ENCODE results near the gene PDCD4. TPM values are rescaled to one million over a fixed set of nuclear protein-coding genes. Genes with fewer than 3 reads are reported as not detected.

PDCD4 gene
- total RNA-seq, 1 experiment from 2014 or later, result 32.7 TPM

DNA sequence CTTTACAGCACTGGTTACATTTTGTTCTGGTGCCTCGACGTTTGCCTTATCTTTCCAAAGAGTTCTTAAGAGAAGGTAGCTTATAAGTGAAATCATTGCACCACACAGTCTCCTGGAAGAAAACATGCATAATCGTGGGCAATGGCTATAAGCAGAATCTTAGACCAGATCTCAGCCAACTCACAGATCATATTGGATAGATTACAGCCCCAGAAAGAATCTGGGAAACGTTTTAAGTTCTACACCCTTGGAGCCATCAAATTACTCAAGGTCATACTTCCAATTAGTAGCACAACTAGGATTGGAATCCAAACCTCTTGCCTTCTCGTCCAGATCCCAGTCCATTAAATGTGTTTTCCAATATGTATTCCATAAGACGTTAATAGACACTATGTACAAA, 8.8 kb upstream of the PDCD4 start:
- H3K4me1 Mint-ChIP-seq, result peaks cover 13% of the 10 kb centered on the region
- no peak for TF ChIP-seq HMGA2 (CRISPR knock-in tag; IDR thresholded peaks at IDR 0.05)
- no peak for TF ChIP-seq ZNF671 (CRISPR knock-in tag; IDR thresholded peaks at IDR 0.05)
- TF ChIP-seq, protein P1, sequence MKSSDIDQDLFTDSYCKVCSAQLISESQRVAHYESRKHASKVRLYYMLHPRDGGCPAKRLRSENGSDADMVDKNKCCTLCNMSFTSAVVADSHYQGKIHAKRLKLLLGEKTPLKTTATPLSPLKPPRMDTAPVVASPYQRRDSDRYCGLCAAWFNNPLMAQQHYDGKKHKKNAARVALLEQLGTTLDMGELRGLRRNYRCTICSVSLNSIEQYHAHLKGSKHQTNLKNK (CRISPR knock-in tag; IDR thresholded peaks at IDR 0.05), result no peak
- TF ChIP-seq SMAD4 (CRISPR knock-in tag; IDR thresholded peaks at IDR 0.05), result no peak
- no peak for TF ChIP-seq SOX15 (CRISPR knock-in tag; IDR thresholded peaks at IDR 0.05)
- TF ChIP-seq, protein P2, sequence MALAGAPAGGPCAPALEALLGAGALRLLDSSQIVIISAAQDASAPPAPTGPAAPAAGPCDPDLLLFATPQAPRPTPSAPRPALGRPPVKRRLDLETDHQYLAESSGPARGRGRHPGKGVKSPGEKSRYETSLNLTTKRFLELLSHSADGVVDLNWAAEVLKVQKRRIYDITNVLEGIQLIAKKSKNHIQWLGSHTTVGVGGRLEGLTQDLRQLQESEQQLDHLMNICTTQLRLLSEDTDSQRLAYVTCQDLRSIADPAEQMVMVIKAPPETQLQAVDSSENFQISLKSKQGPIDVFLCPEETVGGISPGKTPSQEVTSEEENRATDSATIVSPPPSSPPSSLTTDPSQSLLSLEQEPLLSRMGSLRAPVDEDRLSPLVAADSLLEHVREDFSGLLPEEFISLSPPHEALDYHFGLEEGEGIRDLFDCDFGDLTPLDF (CRISPR knock-in tag; IDR thresholded peaks at IDR 0.05), result no peak
- no peak for TF ChIP-seq OVOL2 (CRISPR knock-in tag; IDR thresholded peaks at IDR 0.05; ENCODE audit: borderline replicate concordance)
- no peak for TF ChIP-seq CREM (CRISPR knock-in tag; IDR thresholded peaks at IDR 0.05)
- TF ChIP-seq, protein P3, sequence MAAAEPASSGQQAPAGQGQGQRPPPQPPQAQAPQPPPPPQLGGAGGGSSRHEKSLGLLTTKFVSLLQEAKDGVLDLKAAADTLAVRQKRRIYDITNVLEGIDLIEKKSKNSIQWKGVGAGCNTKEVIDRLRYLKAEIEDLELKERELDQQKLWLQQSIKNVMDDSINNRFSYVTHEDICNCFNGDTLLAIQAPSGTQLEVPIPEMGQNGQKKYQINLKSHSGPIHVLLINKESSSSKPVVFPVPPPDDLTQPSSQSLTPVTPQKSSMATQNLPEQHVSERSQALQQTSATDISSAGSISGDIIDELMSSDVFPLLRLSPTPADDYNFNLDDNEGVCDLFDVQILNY (CRISPR knock-in tag; IDR thresholded peaks at IDR 0.05), result no peak
- TF ChIP-seq, protein P4, sequence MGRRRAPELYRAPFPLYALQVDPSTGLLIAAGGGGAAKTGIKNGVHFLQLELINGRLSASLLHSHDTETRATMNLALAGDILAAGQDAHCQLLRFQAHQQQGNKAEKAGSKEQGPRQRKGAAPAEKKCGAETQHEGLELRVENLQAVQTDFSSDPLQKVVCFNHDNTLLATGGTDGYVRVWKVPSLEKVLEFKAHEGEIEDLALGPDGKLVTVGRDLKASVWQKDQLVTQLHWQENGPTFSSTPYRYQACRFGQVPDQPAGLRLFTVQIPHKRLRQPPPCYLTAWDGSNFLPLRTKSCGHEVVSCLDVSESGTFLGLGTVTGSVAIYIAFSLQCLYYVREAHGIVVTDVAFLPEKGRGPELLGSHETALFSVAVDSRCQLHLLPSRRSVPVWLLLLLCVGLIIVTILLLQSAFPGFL (CRISPR knock-in tag; IDR thresholded peaks at IDR 0.05; ENCODE audit: borderline replicate concordance), result no peak
- no peak for TF ChIP-seq SMAD3 (CRISPR knock-in tag; IDR thresholded peaks at IDR 0.05; ENCODE audit: borderline replicate concordance)
- no peak overlapping the region for H3K4me3 Mint-ChIP-seq
- H3K36me3 Mint-ChIP-seq, result no peaks in the 10 kb centered on the region
- ATAC-seq, result no peak
- H3K9me3 Mint-ChIP-seq, result no peaks in the 10 kb centered on the region
- ChIA-PET POLR2A (no interaction called here), CTCF (no interaction called here)
- H3K27ac Mint-ChIP-seq, result no peak overlapping the region
- no peak for DNase-seq (ENCODE audit: low spot score)
- no peaks in the 10 kb centered on the region for H3K27me3 Mint-ChIP-seq (ENCODE audit: low read depth)

DNA sequence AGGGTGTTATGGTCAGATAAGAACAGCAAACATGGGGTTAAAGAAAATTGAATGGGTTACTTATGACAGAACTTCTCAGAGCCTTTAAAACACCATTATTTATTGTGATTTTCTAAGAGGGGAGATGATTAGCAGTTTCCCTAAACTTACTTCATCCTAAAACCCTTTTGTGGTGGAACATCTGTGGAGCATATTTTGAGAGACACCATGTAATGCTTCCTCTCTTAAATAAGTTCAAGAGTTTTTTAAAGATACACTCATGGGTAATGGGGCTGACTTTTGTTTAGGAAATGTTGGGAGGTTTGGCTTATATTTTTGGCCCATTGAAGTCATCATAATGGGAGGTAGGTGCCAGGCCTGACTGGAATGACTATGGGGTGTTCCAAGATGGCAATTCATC, 8.4 kb upstream of the PDCD4 start:
- H3K4me1 Mint-ChIP-seq, result peaks cover 13% of the 10 kb centered on the region
- POLR2A ChIA-PET, result no interaction called here
- CTCF ChIA-PET, result no interaction called here
- TF ChIP-seq TCF7 (CRISPR knock-in tag; IDR thresholded peaks at IDR 0.05; ENCODE audit: low read depth), result no peak
- TF ChIP-seq JUN (CRISPR knock-in tag; IDR thresholded peaks at IDR 0.05), result no peak
- TF ChIP-seq, protein P5, sequence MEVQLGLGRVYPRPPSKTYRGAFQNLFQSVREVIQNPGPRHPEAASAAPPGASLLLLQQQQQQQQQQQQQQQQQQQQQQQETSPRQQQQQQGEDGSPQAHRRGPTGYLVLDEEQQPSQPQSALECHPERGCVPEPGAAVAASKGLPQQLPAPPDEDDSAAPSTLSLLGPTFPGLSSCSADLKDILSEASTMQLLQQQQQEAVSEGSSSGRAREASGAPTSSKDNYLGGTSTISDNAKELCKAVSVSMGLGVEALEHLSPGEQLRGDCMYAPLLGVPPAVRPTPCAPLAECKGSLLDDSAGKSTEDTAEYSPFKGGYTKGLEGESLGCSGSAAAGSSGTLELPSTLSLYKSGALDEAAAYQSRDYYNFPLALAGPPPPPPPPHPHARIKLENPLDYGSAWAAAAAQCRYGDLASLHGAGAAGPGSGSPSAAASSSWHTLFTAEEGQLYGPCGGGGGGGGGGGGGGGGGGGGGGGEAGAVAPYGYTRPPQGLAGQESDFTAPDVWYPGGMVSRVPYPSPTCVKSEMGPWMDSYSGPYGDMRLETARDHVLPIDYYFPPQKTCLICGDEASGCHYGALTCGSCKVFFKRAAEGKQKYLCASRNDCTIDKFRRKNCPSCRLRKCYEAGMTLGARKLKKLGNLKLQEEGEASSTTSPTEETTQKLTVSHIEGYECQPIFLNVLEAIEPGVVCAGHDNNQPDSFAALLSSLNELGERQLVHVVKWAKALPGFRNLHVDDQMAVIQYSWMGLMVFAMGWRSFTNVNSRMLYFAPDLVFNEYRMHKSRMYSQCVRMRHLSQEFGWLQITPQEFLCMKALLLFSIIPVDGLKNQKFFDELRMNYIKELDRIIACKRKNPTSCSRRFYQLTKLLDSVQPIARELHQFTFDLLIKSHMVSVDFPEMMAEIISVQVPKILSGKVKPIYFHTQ (CRISPR knock-in tag; IDR thresholded peaks at IDR 0.05), result no peak
- TF ChIP-seq, protein P6, sequence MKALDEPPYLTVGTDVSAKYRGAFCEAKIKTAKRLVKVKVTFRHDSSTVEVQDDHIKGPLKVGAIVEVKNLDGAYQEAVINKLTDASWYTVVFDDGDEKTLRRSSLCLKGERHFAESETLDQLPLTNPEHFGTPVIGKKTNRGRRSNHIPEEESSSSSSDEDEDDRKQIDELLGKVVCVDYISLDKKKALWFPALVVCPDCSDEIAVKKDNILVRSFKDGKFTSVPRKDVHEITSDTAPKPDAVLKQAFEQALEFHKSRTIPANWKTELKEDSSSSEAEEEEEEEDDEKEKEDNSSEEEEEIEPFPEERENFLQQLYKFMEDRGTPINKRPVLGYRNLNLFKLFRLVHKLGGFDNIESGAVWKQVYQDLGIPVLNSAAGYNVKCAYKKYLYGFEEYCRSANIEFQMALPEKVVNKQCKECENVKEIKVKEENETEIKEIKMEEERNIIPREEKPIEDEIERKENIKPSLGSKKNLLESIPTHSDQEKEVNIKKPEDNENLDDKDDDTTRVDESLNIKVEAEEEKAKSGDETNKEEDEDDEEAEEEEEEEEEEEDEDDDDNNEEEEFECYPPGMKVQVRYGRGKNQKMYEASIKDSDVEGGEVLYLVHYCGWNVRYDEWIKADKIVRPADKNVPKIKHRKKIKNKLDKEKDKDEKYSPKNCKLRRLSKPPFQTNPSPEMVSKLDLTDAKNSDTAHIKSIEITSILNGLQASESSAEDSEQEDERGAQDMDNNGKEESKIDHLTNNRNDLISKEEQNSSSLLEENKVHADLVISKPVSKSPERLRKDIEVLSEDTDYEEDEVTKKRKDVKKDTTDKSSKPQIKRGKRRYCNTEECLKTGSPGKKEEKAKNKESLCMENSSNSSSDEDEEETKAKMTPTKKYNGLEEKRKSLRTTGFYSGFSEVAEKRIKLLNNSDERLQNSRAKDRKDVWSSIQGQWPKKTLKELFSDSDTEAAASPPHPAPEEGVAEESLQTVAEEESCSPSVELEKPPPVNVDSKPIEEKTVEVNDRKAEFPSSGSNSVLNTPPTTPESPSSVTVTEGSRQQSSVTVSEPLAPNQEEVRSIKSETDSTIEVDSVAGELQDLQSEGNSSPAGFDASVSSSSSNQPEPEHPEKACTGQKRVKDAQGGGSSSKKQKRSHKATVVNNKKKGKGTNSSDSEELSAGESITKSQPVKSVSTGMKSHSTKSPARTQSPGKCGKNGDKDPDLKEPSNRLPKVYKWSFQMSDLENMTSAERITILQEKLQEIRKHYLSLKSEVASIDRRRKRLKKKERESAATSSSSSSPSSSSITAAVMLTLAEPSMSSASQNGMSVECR (CRISPR knock-in tag; IDR thresholded peaks at IDR 0.05; ENCODE audit: borderline replicate concordance), result no peak
- no peak for TF ChIP-seq ZNF423 (CRISPR knock-in tag; IDR thresholded peaks at IDR 0.05)
- TF ChIP-seq, protein P7, sequence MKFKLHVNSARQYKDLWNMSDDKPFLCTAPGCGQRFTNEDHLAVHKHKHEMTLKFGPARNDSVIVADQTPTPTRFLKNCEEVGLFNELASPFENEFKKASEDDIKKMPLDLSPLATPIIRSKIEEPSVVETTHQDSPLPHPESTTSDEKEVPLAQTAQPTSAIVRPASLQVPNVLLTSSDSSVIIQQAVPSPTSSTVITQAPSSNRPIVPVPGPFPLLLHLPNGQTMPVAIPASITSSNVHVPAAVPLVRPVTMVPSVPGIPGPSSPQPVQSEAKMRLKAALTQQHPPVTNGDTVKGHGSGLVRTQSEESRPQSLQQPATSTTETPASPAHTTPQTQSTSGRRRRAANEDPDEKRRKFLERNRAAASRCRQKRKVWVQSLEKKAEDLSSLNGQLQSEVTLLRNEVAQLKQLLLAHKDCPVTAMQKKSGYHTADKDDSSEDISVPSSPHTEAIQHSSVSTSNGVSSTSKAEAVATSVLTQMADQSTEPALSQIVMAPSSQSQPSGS (CRISPR knock-in tag; IDR thresholded peaks at IDR 0.05; ENCODE audit: borderline replicate concordance, low read depth), result no peak
- TF ChIP-seq CREB1 (CRISPR knock-in tag; IDR thresholded peaks at IDR 0.05), result no peak
- no peak for TF ChIP-seq OVOL2 (CRISPR knock-in tag; IDR thresholded peaks at IDR 0.05; ENCODE audit: borderline replicate concordance)
- TF ChIP-seq, protein P1 (CRISPR knock-in tag; IDR thresholded peaks at IDR 0.05), result no peak
- TF ChIP-seq, protein P8, sequence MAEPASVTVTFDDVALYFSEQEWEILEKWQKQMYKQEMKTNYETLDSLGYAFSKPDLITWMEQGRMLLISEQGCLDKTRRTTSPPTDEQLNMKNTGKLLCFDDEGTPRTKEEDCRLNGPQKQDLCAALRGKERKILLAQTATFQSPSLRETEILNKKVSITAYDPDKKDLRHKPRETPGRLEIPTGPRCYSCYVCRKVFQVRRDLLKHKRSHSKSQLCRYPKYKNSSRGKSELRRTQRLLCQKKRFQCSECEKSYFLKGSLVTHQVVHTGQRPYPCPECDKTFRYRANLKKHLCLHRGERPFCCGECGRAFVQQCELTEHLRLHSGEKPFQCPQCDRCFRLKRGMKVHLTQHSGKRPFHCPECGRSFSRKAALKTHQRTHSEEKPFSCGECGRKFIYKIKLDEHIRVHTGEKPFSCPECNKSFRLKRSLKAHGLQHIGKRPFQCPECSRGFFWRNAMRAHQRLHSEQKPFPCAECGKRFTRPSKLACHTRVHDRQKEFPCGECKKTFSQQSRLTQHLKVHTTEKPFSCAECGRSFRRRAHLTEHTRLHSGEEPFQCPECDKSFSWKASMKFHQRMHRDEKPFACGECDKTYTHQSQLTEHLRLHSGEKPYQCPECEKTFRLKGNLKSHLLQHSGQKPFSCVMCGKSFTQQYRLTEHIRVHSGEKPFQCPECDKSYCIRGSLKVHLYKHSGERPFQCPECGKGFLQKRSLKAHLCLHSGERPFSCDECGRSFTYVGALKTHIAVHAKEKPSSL (CRISPR knock-in tag; conservative IDR thresholded peaks at IDR 0.05), result no peak
- TF ChIP-seq MYBL2 (CRISPR knock-in tag; IDR thresholded peaks at IDR 0.05), result no peak
- TF ChIP-seq FOXK1 (CRISPR knock-in tag; IDR thresholded peaks at IDR 0.05), result no peak

More for the DNA sequence above, 8.4 kb upstream of the PDCD4 start:
- no peaks in the 10 kb centered on the region for H3K27me3 Mint-ChIP-seq (ENCODE audit: low read depth)
- H3K36me3 Mint-ChIP-seq, result no peaks in the 10 kb centered on the region
- no peak overlapping the region for H3K4me3 Mint-ChIP-seq
- ATAC-seq (no peak), DNase-seq (ENCODE audit: low spot score) (no peak)
- H3K9me3 Mint-ChIP-seq, result no peaks in the 10 kb centered on the region
- H3K27ac Mint-ChIP-seq, result no peak overlapping the region

Measured in WTC11 (cell line).